HL-60 (cell line): ENCODE measurements around the gene MYL7.
"Not testable (repeated sequence)": the region's sequence is repeated elsewhere in the genome, so short reads cannot be mapped to it uniquely, and the experiment has no call there.

ENCODE experiments used
- DNase-seq, 2 experiments: peaks; one replicate each; pipeline ENCODE4 v3.0.0-alpha.2; 2010 to 2020; ENCODE audit warnings: low read depth in 1 of 2, low spot score in 1 of 2
- H3K27ac ChIP-seq: fragments of 250-450 bp; sonication (Bioruptor Pico); replicated peaks from 2 replicates; pipeline ENCODE4 v1.5.1; 2020; ENCODE audit warnings: mild to moderate bottlenecking, moderate library complexity
- H3K27me3 ChIP-seq: fragments of 250-450 bp; sonication (Bioruptor Pico); 2 replicates; pipeline ENCODE4 v1.5.1; 2021; ENCODE audit warnings: mild to moderate bottlenecking, moderate library complexity; ENCODE audit not compliant: insufficient read depth, poor library complexity, severe bottlenecking
- H3K4me3 ChIP-seq: replicated peaks from 2 replicates; pipeline ENCODE4 v1.5.1; 2011; ENCODE audit warnings: mild to moderate bottlenecking, control low read depth, low read length; ENCODE audit not compliant: insufficient read depth
- CTCF ChIP-seq: IDR thresholded peaks from one replicate; pipeline ENCODE4 v1.5.1; 2011; ENCODE audit warnings: low read length, control low read depth, inconsistent platforms; ENCODE audit not compliant: insufficient read depth
- GABPA ChIP-seq: IDR thresholded peaks from 2 replicates; pipeline ENCODE4 v1.6.1; 2012; ENCODE audit warnings: low read depth
- POLR2AphosphoS5 ChIP-seq: IDR thresholded peaks from 2 replicates; pipeline ENCODE4 v1.6.1; 2012; ENCODE audit warnings: low read depth
- REST ChIP-seq: IDR thresholded peaks from 2 replicates; pipeline ENCODE4 v1.6.1; 2012; ENCODE audit warnings: low read depth; ENCODE audit not compliant: insufficient replicate concordance
- SPI1 ChIP-seq: IDR thresholded peaks from 2 replicates; pipeline ENCODE4 v1.6.1; 2012; ENCODE audit warnings: low read depth, mild to moderate bottlenecking, borderline replicate concordance

The MYL7 gene

GRCh38 chr7:44128721-44129582 lies 12.2 kb downstream of the MYL7 start:
- H3K27ac ChIP-seq = no peak overlapping the region
- TF ChIP-seq REST (no peak), SPI1 (no peak), CTCF (no peak), POLR2AphosphoS5 (no peak), GABPA (no peak)
- H3K27me3 ChIP-seq = no peaks in the 10 kb centered on the region
- H3K4me3 ChIP-seq = no peak overlapping the region
- DNase-seq = no peak

- DNase-seq = no peak
- H3K27ac ChIP-seq = no peak overlapping the region
- H3K4me3 ChIP-seq = no peak overlapping the region
- no peaks in the 10 kb centered on the region for H3K27me3 ChIP-seq
- TF ChIP-seq CTCF = no peak
- no peak for TF ChIP-seq SPI1
- TF ChIP-seq REST = no peak
- TF ChIP-seq POLR2AphosphoS5 = no peak
- no peak for TF ChIP-seq GABPA
Measured at GRCh38 chr7:44127161-44127560, 14.0 kb downstream of the MYL7 start.

GRCh38 chr7:44126574-44126973 lies 14.6 kb downstream of the MYL7 start:
- not testable (repeated sequence) for H3K4me3 ChIP-seq, H3K27me3 ChIP-seq, H3K27ac ChIP-seq, DNase-seq

GRCh38 chr7:44124822-44125202 lies 16.3 kb downstream of the MYL7 start:
- H3K27ac ChIP-seq = no peak overlapping the region
- TF ChIP-seq GABPA (no peak), POLR2AphosphoS5 (no peak), CTCF (no peak), REST (no peak), SPI1 (no peak)
- H3K4me3 ChIP-seq = no peak overlapping the region
- DNase-seq = no peak
- H3K27me3 ChIP-seq = no peaks in the 10 kb centered on the region
